Measurements from ENCODE around the gene NEBL. TPM values are rescaled to one million over a fixed set of nuclear protein-coding genes. Genes with fewer than 3 reads are reported as not detected.
A peak's percentile ranks its signal among the peaks of the same experiment; 100 is the strongest.

NEBL gene
- total and polyA plus RNA-seq, 9 donors = 1.2 to 7.2 (median 1.6) TPM

DNA sequence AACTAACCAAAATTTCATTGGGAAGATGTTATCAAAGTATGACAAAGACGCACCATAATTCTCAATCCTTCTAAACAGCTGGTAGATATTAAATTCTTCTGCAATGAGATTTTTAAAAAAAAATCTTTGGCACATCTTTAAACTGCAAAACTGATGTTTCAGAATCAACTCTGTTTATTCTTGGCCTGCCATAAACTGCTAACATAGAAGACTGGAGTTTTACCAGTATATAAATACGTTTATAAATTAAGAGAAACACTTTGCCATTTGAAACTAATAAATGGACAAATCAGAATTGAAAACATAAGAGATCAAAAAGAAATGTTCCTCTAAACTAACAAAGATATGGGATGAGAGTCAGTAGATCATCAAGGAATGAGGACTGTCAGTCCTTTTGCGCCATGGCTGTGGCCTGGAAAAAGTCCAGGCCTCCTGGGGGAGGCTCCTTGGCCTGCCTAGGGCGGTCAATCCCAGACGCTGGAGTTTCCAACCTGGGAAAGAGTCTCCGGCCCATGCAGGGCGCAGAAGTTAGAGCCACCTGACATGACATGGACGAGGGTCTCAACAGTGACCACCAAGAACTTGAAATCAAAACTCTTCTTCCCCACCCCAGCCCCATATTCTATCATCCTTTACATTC lies 34.2 kb upstream of the NEBL start:
- H3K4me1 ChIP-seq (ENCODE audit: control insufficient read depth, insufficient read depth, low read length) = no peaks in the 10 kb centered on the region
- DNase-seq = peak; percentile 51
- no peak overlapping the region for H3K4me3 ChIP-seq (ENCODE audit: low read length)
- H3K36me3 ChIP-seq (ENCODE audit: control insufficient read depth, insufficient read depth, low read length) = no peaks in the 10 kb centered on the region
- H3K9me3 ChIP-seq (replicated peaks; ENCODE audit: control insufficient read depth, low read depth, low read length) = no peaks in the 10 kb centered on the region
- H3K27ac ChIP-seq (ENCODE audit: low read length) = no peak overlapping the region
- 71% methylated on average over 3 of the region's 8 CpGs for WGBS (ENCODE audit: insufficient coverage)
- H3K27me3 ChIP-seq (ENCODE audit: control insufficient read depth, insufficient read depth, low read length) = no peaks in the 10 kb centered on the region

- Histone ChIP-seq H3K27ac (ENCODE audit: low read length) (no peak overlapping the region), H3K4me1 (ENCODE audit: control insufficient read depth, insufficient read depth, low read length) (no peaks in the 10 kb centered on the region), H3K9me3 (replicated peaks; ENCODE audit: control insufficient read depth, low read depth, low read length) (no peaks in the 10 kb centered on the region), H3K27me3 (ENCODE audit: control insufficient read depth, insufficient read depth, low read length) (no peaks in the 10 kb centered on the region), H3K36me3 (ENCODE audit: control insufficient read depth, insufficient read depth, low read length) (no peaks in the 10 kb centered on the region), H3K4me3 (ENCODE audit: low read length) (no peak overlapping the region)
- no peak for DNase-seq
- WGBS (ENCODE audit: insufficient coverage) = no CpG with 5 or more reads among the region's 2 CpGs
Measured at GRCh38 chr10:20927456-20927855, 30.3 kb upstream of the NEBL start.

- H3K27me3 ChIP-seq (ENCODE audit: control insufficient read depth, insufficient read depth, low read length) = no peaks in the 10 kb centered on the region
- no peak overlapping the region for H3K4me3 ChIP-seq (ENCODE audit: low read length)
- H3K4me1 ChIP-seq (ENCODE audit: control insufficient read depth, insufficient read depth, low read length) = no peaks in the 10 kb centered on the region
- 67% methylated on average over 3 of the region's 5 CpGs for WGBS (ENCODE audit: insufficient coverage)
- H3K9me3 ChIP-seq (replicated peaks; ENCODE audit: control insufficient read depth, low read depth, low read length) = no peaks in the 10 kb centered on the region
- no peak for DNase-seq
- H3K36me3 ChIP-seq (ENCODE audit: control insufficient read depth, insufficient read depth, low read length) = no peaks in the 10 kb centered on the region
- no peak overlapping the region for H3K27ac ChIP-seq (ENCODE audit: low read length)
Measured at GRCh38 chr10:20922451-20922850, 25.3 kb upstream of the NEBL start.

DNA sequence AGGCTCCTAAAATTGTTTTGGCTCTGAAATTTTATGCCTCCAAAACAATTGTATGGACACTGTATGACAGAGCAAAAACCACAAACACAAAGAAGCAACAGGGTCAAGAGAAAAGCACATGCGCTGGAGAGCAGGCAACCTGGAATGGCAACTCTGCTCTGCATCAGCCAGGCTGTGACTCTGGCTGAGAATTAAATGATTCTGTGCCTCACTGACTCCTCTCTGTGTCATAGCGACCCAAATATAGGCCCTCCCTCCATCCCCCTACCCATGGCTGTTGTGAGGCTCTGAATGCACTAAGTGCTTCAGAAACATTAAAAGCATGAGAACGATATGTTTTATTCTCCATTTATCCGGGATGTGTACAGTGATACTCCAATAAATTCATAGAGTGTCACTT lies 24.9 kb upstream of the NEBL start:
- Histone ChIP-seq H3K36me3 (ENCODE audit: control insufficient read depth, insufficient read depth, low read length) (no peaks in the 10 kb centered on the region), H3K27me3 (ENCODE audit: control insufficient read depth, insufficient read depth, low read length) (no peaks in the 10 kb centered on the region), H3K4me1 (ENCODE audit: control insufficient read depth, insufficient read depth, low read length) (no peaks in the 10 kb centered on the region), H3K9me3 (replicated peaks; ENCODE audit: control insufficient read depth, low read depth, low read length) (no peaks in the 10 kb centered on the region), H3K27ac (ENCODE audit: low read length) (no peak overlapping the region), H3K4me3 (ENCODE audit: low read length) (no peak overlapping the region)
- 33% methylated on average over 1 of the region's 4 CpGs for WGBS (ENCODE audit: insufficient coverage)
- no peak for DNase-seq

DNA sequence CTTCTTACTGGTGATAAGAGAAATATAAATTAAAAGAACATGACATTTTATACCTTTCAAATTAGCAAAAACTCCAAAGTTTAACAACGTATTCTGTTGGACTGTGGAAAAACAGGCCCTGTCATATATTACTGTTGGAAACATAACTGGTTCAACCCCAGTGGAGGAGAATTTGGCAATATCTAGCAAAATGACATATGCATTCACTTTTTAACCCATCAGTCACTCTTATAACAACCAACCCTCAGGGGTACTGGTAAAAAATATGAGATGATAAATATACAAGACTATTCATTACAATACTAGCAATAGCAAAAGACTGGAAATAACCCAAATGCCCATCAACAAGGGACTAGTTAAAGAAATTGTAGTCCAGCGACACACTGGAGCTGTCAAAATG lies 22.9 kb upstream of the NEBL start:
- peak overlapping the region; percentile 37 for H3K27ac ChIP-seq (ENCODE audit: low read length)
- no peaks in the 10 kb centered on the region for H3K4me1 ChIP-seq (ENCODE audit: control insufficient read depth, insufficient read depth, low read length)
- H3K36me3 ChIP-seq (ENCODE audit: control insufficient read depth, insufficient read depth, low read length) = no peaks in the 10 kb centered on the region
- no peaks in the 10 kb centered on the region for H3K27me3 ChIP-seq (ENCODE audit: control insufficient read depth, insufficient read depth, low read length)
- WGBS (ENCODE audit: insufficient coverage) = 40% methylated on average over 1 of the region's 2 CpGs
- DNase-seq = peak; percentile 82
- no peak overlapping the region for H3K4me3 ChIP-seq (ENCODE audit: low read length)
- no peaks in the 10 kb centered on the region for H3K9me3 ChIP-seq (replicated peaks; ENCODE audit: control insufficient read depth, low read depth, low read length)

GRCh38 chr10:20919481-20919880 lies 22.4 kb upstream of the NEBL start:
- H3K4me1 ChIP-seq (ENCODE audit: control insufficient read depth, insufficient read depth, low read length) = no peaks in the 10 kb centered on the region
- H3K4me3 ChIP-seq (ENCODE audit: low read length) = no peak overlapping the region
- H3K9me3 ChIP-seq (replicated peaks; ENCODE audit: control insufficient read depth, low read depth, low read length) = no peaks in the 10 kb centered on the region
- no peaks in the 10 kb centered on the region for H3K36me3 ChIP-seq (ENCODE audit: control insufficient read depth, insufficient read depth, low read length)
- no peaks in the 10 kb centered on the region for H3K27me3 ChIP-seq (ENCODE audit: control insufficient read depth, insufficient read depth, low read length)
- DNase-seq = peak; percentile 55
- peak overlapping the region; percentile 16 for H3K27ac ChIP-seq (ENCODE audit: low read length)
- WGBS (ENCODE audit: insufficient coverage) = no CpG with 5 or more reads among the region's 4 CpGs

DNA sequence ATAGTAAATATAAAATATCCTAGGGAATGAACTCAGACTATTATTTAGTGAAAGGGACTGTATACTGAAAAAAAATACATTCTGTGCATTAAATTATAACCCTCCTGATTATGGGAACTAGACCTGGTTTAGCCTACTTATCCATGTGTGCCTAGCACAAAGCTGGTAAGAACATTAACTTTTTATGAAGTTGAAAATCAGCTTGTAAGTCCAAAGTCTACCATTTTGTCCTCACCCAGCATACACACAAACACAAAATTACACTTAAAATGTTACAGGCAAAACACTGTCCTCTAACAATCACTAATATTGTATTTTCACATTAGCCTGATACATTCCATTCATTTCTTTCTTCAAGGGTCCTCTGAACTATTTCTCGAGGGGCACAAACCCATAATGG lies 19.9 kb upstream of the NEBL start:
- WGBS (ENCODE audit: insufficient coverage) = no CpG with 5 or more reads among the region's 1 CpG
- Histone ChIP-seq H3K36me3 (ENCODE audit: control insufficient read depth, insufficient read depth, low read length) (no peaks in the 10 kb centered on the region), H3K27me3 (ENCODE audit: control insufficient read depth, insufficient read depth, low read length) (no peaks in the 10 kb centered on the region), H3K4me1 (ENCODE audit: control insufficient read depth, insufficient read depth, low read length) (no peaks in the 10 kb centered on the region), H3K27ac (ENCODE audit: low read length) (no peak overlapping the region), H3K4me3 (ENCODE audit: low read length) (no peak overlapping the region), H3K9me3 (replicated peaks; ENCODE audit: control insufficient read depth, low read depth, low read length) (no peaks in the 10 kb centered on the region)
- DNase-seq = no peak

GRCh38 chr10:20912969-20913368 lies 15.9 kb upstream of the NEBL start:
- WGBS (ENCODE audit: insufficient coverage) = no CpG with 5 or more reads among the region's 1 CpG

GRCh38 chr10:20911626-20912025 lies 14.5 kb upstream of the NEBL start:
- DNase-seq = peak; percentile 37
- no peaks in the 10 kb centered on the region for H3K4me1 ChIP-seq (ENCODE audit: control insufficient read depth, insufficient read depth, low read length)
- H3K27ac ChIP-seq (ENCODE audit: low read length) = no peak overlapping the region
- H3K4me3 ChIP-seq (ENCODE audit: low read length) = no peak overlapping the region
- no peaks in the 10 kb centered on the region for H3K36me3 ChIP-seq (ENCODE audit: control insufficient read depth, insufficient read depth, low read length)
- H3K27me3 ChIP-seq (ENCODE audit: control insufficient read depth, insufficient read depth, low read length) = no peaks in the 10 kb centered on the region
- WGBS (ENCODE audit: insufficient coverage) = no CpG with 5 or more reads among the region's 4 CpGs
- no peaks in the 10 kb centered on the region for H3K9me3 ChIP-seq (replicated peaks; ENCODE audit: control insufficient read depth, low read depth, low read length)

More at GRCh38 chr10:20912969-20913368, 15.9 kb upstream of the NEBL start:
- H3K9me3 ChIP-seq (replicated peaks; ENCODE audit: control insufficient read depth, low read depth, low read length) = no peaks in the 10 kb centered on the region
- no peaks in the 10 kb centered on the region for H3K27me3 ChIP-seq (ENCODE audit: control insufficient read depth, insufficient read depth, low read length)
- H3K4me1 ChIP-seq (ENCODE audit: control insufficient read depth, insufficient read depth, low read length) = no peaks in the 10 kb centered on the region
- no peak overlapping the region for H3K4me3 ChIP-seq (ENCODE audit: low read length)
- no peaks in the 10 kb centered on the region for H3K36me3 ChIP-seq (ENCODE audit: control insufficient read depth, insufficient read depth, low read length)
- H3K27ac ChIP-seq (ENCODE audit: low read length) = no peak overlapping the region
- DNase-seq = no peak

GRCh38 chr10:20909801-20910200 lies 12.7 kb upstream of the NEBL start:
- no peaks in the 10 kb centered on the region for H3K27me3 ChIP-seq (ENCODE audit: control insufficient read depth, insufficient read depth, low read length)

GRCh38 chr10:20908391-20908790 lies 11.3 kb upstream of the NEBL start:
- H3K4me3 ChIP-seq (ENCODE audit: low read length) = no peak overlapping the region
- no peaks in the 10 kb centered on the region for H3K9me3 ChIP-seq (replicated peaks; ENCODE audit: control insufficient read depth, low read depth, low read length)
- no CpG with 5 or more reads among the region's 3 CpGs for WGBS (ENCODE audit: insufficient coverage)
- DNase-seq = no peak
- no peaks in the 10 kb centered on the region for H3K36me3 ChIP-seq (ENCODE audit: control insufficient read depth, insufficient read depth, low read length)
- no peaks in the 10 kb centered on the region for H3K4me1 ChIP-seq (ENCODE audit: control insufficient read depth, insufficient read depth, low read length)
- no peaks in the 10 kb centered on the region for H3K27me3 ChIP-seq (ENCODE audit: control insufficient read depth, insufficient read depth, low read length)
- no peak overlapping the region for H3K27ac ChIP-seq (ENCODE audit: low read length)

More at GRCh38 chr10:20909801-20910200, 12.7 kb upstream of the NEBL start:
- Histone ChIP-seq H3K36me3 (ENCODE audit: control insufficient read depth, insufficient read depth, low read length) (no peaks in the 10 kb centered on the region), H3K4me1 (ENCODE audit: control insufficient read depth, insufficient read depth, low read length) (no peaks in the 10 kb centered on the region), H3K4me3 (ENCODE audit: low read length) (no peak overlapping the region), H3K27ac (ENCODE audit: low read length) (no peak overlapping the region), H3K9me3 (replicated peaks; ENCODE audit: control insufficient read depth, low read depth, low read length) (no peaks in the 10 kb centered on the region)
- DNase-seq = no peak

Data from muscle of leg (tissue), 11 donors.